Measurements from ENCODE around the gene MYBPC3. TPM values are rescaled to one million over a fixed set of nuclear protein-coding genes. Genes with fewer than 3 reads are reported as not detected.

Gene MYBPC3
- polyA plus RNA-seq, 3 donors, result 0.03 to 7.8 TPM; not detected in 1

DNA sequence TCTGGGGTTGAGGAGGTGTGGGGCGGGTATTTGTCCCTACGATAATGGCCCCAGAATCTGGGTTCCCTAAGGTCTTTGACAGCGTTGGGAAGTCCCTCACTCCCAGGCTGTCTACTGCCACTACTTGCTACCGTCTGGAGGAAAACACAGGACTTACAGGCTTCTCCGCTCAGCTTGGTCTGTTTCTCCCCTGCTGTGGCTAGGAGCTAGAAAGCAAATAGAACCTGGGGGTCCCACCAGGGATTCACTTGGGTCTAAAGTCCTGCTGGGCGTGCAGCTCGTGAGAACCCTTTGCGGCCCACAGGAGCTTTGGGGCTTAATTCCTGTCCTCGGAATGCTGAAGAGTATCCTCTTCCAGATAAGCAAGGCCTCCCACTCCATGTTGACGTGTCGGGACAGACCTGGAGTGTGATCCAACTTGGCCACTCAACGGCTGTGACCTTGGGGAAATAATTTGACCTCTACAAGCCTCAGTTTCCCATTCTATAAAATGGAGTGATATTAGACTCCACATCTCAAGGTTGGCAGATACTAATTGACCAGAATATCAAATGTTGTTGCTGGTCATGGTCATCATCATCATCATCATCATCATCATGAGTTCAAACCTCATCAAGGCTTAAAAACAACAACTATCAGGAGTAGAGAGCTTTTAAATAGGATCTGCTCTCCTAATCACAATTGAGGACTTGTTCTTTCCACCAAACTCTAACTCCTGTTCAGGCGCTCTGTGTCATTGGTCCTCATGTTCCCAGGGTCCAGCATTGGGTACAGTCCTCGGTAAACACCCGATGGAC lies 1.7 kb upstream of the MYBPC3 start:
- Histone ChIP-seq H2AFZ (ENCODE audit: insufficient read depth, low read depth, low read length, poor library complexity, severe bottlenecking) (no peak overlapping the region), H3K27me3 (ENCODE audit: control insufficient read depth in 2 of 2, insufficient read depth in 2 of 2, low read length in 2 of 2) (no peaks in the 10 kb centered on the region), H3K9me3 (replicated peaks in 1 of 2; ENCODE audit: control insufficient read depth in 1 of 2, insufficient read depth in 1 of 2, low read length in 2 of 2) (no peaks in the 10 kb centered on the region), H3K4me3 (replicated peaks in 1 of 3; ENCODE audit: low read depth in 2 of 3, low read length in 3 of 3) (no peak overlapping the region), H3K9ac (ENCODE audit: insufficient read depth, low read length, poor library complexity, severe bottlenecking) (no peak overlapping the region), H3K4me2 (replicated peaks; ENCODE audit: extremely low read depth, low read length, poor library complexity, severe bottlenecking) (no peak overlapping the region), H3K27ac (ENCODE audit: low read depth in 1 of 2, low read length in 2 of 2) (peak overlapping the region in 1 of 2 donors; percentile 45), H3K79me2 (ENCODE audit: insufficient read depth, low read length) (peaks cover 31% of the 10 kb centered on the region), H3K36me3 (replicated peaks in 1 of 2; ENCODE audit: control insufficient read depth in 1 of 2, insufficient read depth in 2 of 2, low read length in 2 of 2) (peaks cover 45 to 61% of the 10 kb centered on the region in 2 donors), H4K20me1 (ENCODE audit: insufficient read depth, low read length) (peaks cover 94% of the 10 kb centered on the region), H3K4me1 (ENCODE audit: control insufficient read depth in 1 of 2, insufficient read depth in 2 of 2, low read length in 2 of 2) (peaks cover 6 to 8% of the 10 kb centered on the region in 2 donors)
- Mint-ChIP-seq H3K27me3 (ENCODE audit: low read depth in 3 of 3) (peaks cover 0 to 4% (median 0%) of the 10 kb centered on the region in 3 donors), H3K4me3 (no peak overlapping the region), H3K9me3 (peaks cover 0 to 2% (median 0%) of the 10 kb centered on the region in 7 donors), H3K4me1 (peaks cover 5% of the 10 kb centered on the region), H3K27ac (peak overlapping the region in 6 of 7 donors; percentile 0 to 82 (median 72)), H3K36me3 (peaks cover 12 to 13% of the 10 kb centered on the region in 2 donors)
- intact Hi-C loops (cut with micrococcal nuclease), result no loop called here
- TF ChIP-seq, protein P1, sequence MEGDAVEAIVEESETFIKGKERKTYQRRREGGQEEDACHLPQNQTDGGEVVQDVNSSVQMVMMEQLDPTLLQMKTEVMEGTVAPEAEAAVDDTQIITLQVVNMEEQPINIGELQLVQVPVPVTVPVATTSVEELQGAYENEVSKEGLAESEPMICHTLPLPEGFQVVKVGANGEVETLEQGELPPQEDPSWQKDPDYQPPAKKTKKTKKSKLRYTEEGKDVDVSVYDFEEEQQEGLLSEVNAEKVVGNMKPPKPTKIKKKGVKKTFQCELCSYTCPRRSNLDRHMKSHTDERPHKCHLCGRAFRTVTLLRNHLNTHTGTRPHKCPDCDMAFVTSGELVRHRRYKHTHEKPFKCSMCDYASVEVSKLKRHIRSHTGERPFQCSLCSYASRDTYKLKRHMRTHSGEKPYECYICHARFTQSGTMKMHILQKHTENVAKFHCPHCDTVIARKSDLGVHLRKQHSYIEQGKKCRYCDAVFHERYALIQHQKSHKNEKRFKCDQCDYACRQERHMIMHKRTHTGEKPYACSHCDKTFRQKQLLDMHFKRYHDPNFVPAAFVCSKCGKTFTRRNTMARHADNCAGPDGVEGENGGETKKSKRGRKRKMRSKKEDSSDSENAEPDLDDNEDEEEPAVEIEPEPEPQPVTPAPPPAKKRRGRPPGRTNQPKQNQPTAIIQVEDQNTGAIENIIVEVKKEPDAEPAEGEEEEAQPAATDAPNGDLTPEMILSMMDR (IDR thresholded peaks at IDR 0.05), result no peak
- 84% methylated on average over 11 of the region's 15 CpGs for WGBS (ENCODE audit: insufficient coverage)
- no peak for DNase-seq

DNA sequence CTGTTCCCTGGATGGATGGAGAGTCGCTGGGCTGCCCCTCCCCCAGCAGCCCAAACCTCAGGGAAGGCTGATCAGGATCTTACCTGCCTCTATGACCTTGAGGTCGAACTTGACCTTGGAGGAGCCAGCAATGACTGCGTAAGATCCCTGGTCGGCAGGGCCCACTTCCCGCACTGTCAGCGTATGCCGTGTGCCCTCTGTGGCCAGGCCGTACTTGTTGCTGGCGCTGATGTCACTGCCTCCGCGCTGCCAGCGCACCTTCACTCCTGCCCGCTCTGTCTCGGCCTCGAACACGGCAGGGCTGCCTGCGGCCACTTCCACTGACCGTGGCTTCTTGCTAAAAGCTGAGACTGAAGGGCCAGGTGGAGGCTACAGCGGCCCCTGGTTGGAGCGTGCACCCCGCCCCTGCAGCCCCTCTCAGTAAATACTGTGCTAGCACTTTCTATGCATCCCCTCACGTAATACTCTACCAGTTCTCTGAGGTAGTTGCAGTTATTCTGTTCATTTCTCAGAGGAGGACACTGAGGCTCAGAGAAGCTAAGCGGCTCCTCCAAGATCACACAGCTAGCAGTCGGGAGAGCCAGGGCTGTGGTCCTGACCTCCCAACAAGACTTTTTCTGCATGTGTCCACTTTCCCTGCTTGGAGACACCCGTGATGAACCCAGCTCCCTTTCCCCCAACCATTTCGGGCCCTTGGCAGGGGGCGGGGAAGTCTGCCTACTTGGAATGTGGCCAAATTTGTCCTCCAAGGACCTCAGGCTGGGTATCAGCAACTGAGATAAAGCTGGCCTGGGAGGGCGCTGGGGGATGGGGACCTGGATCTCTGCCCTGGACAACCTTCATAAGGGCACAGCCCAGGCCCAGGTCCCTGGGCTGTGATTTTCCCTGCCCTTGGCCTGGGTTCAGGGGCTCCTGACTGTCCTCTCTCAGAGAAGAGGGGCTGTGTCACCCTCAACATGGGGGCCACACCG lies 1.1 kb downstream of the MYBPC3 start:
- peaks cover 15 to 33% of the 10 kb centered on the region in 2 donors for H3K36me3 Mint-ChIP-seq
- H3K4me1 ChIP-seq (ENCODE audit: control insufficient read depth in 1 of 2, insufficient read depth in 2 of 2, low read length in 2 of 2), result no peaks in the 10 kb centered on the region
- peaks cover 23 to 51% of the 10 kb centered on the region in 2 donors for H3K36me3 ChIP-seq (replicated peaks in 1 of 2; ENCODE audit: control insufficient read depth in 1 of 2, insufficient read depth in 2 of 2, low read length in 2 of 2)

More for the DNA sequence above, 1.1 kb downstream of the MYBPC3 start:
- Histone ChIP-seq H3K4me2 (replicated peaks; ENCODE audit: extremely low read depth, low read length, poor library complexity, severe bottlenecking) (no peak overlapping the region), H4K20me1 (ENCODE audit: insufficient read depth, low read length) (peaks cover 71% of the 10 kb centered on the region), H3K9ac (ENCODE audit: insufficient read depth, low read length, poor library complexity, severe bottlenecking) (no peak overlapping the region), H3K79me2 (ENCODE audit: insufficient read depth, low read length) (peaks cover 5% of the 10 kb centered on the region), H3K9me3 (replicated peaks in 1 of 2; ENCODE audit: control insufficient read depth in 1 of 2, insufficient read depth in 1 of 2, low read length in 2 of 2) (no peaks in the 10 kb centered on the region), H3K27ac (ENCODE audit: low read depth in 1 of 2, low read length in 2 of 2) (peak overlapping the region; percentile 3 to 51), H3K27me3 (ENCODE audit: control insufficient read depth in 2 of 2, insufficient read depth in 2 of 2, low read length in 2 of 2) (no peaks in the 10 kb centered on the region), H2AFZ (ENCODE audit: insufficient read depth, low read depth, low read length, poor library complexity, severe bottlenecking) (no peak overlapping the region), H3K4me3 (replicated peaks in 1 of 3; ENCODE audit: low read depth in 2 of 3, low read length in 3 of 3) (no peak overlapping the region)
- WGBS (ENCODE audit: insufficient coverage), result 90% methylated on average over 26 of the region's 29 CpGs
- Mint-ChIP-seq H3K27me3 (ENCODE audit: low read depth in 3 of 3) (peaks cover 0 to 7% (median 0%) of the 10 kb centered on the region in 3 donors), H3K4me3 (no peak overlapping the region), H3K9me3 (peaks cover 0 to 2% (median 0%) of the 10 kb centered on the region in 7 donors), H3K27ac (peak overlapping the region in 6 of 7 donors; percentile 32 to 76 (median 56)), H3K4me1 (peaks cover 3% of the 10 kb centered on the region)
- DNase-seq, result no peak
- intact Hi-C loops (cut with micrococcal nuclease), result no loop called here
- TF ChIP-seq, protein P1 (IDR thresholded peaks at IDR 0.05), result no peak

Measured in CD14-positive monocyte (primary cell).